K562 (cell line): ENCODE data around the gene SCNN1A. TPM values are rescaled to one million over a fixed set of nuclear protein-coding genes. Genes with fewer than 3 reads are reported as not detected.

Source experiments
- BCLAF1 ChIP-seq, 2 experiments: fragments of 450-650 bp in 1 of 2; IDR thresholded peaks; 2 replicates each; pipeline ENCODE4 v1.6.1; 2011 to 2017; ENCODE audit warnings: low read depth in 2 of 2, antibody characterized with exemption in 1 of 2, borderline replicate concordance in 1 of 2, low read length in 1 of 2, mild to moderate bottlenecking in 1 of 2, mixed read lengths in 1 of 2; ENCODE audit not compliant: control insufficient read depth in 1 of 2
- BDP1 ChIP-seq: IDR thresholded peaks from 3 replicates; pipeline ENCODE4 v1.6.1; 2011; ENCODE audit not compliant: insufficient read length, insufficient read depth
- CUX1 ChIP-seq: fragments of 200-800 bp; sonication (Bioruptor generic); IDR thresholded peaks from 2 replicates; pipeline ENCODE4 v1.6.1; 2016; ENCODE audit warnings: missing genetic modification characterization, missing compliant biosample characterization
- HNRNPK ChIP-seq: fragments of 200-400 bp; formaldehyde crosslinking; IDR thresholded peaks from one replicate; pipeline ENCODE4 v1.6.1; 2018; ENCODE audit warnings: mild to moderate bottlenecking, low read depth, low read length; ENCODE audit not compliant: poor library complexity, severe bottlenecking
- KLF1 ChIP-seq: fragments of 450-650 bp; IDR thresholded peaks from 2 replicates; pipeline ENCODE4 v1.6.1; 2016; ENCODE audit warnings: missing genetic modification characterization, missing compliant biosample characterization
- NCOR1 ChIP-seq: fragments of 450-650 bp; IDR thresholded peaks from 2 replicates; pipeline ENCODE4 v1.6.1; 2016; ENCODE audit warnings: mild to moderate bottlenecking, moderate library complexity
- NR3C1 ChIP-seq: sonication (generic); formaldehyde crosslinking; IDR thresholded peaks from 2 replicates; pipeline ENCODE4 v1.8.1; 2022; ENCODE audit warnings: missing genetic modification reagents
- NUFIP1 ChIP-seq: fragments of 450-650 bp; IDR thresholded peaks from 2 replicates; pipeline ENCODE4 v1.6.1; 2018; ENCODE audit not compliant: partially characterized antibody
- POLR2A ChIP-seq: fragments of 450-650 bp; conservative IDR thresholded peaks from 2 replicates; pipeline ENCODE4 v1.6.1; 2016
- STAG1 ChIP-seq: sonication (generic); formaldehyde crosslinking; IDR thresholded peaks from 2 replicates; pipeline ENCODE4 v1.5.0; 2020; ENCODE audit warnings: missing genetic modification reagents, borderline replicate concordance
- TCF7 ChIP-seq: sonication (generic); IDR thresholded peaks from 2 replicates; pipeline ENCODE4 v1.6.1; 2016; ENCODE audit warnings: antibody characterized with exemption, borderline replicate concordance
- ZBED1 ChIP-seq: IDR thresholded peaks from 2 replicates; pipeline ENCODE4 v1.6.1; 2014
- ZMIZ1 ChIP-seq, 2 experiments: fragments of 150-350 bp in 1 of 2; IDR thresholded peaks; 2 replicates each; pipeline ENCODE4 v1.6.1; 2012 to 2016; ENCODE audit warnings: low read depth in 2 of 2, low read length in 2 of 2, mild to moderate bottlenecking in 1 of 2, moderate library complexity in 1 of 2
- ZNF12 ChIP-seq: sonication (generic); formaldehyde crosslinking; IDR thresholded peaks from 2 replicates; pipeline ENCODE4 v1.4.0; 2020; ENCODE audit warnings: mild to moderate bottlenecking, missing genetic modification reagents
- ZNF696 ChIP-seq: fragments of 250-450 bp; sonication (Bioruptor Pico); conservative IDR thresholded peaks from 2 replicates; pipeline ENCODE4 v1.4.0; 2020; ENCODE audit warnings: mild to moderate bottlenecking, moderate library complexity
- ZSCAN32 ChIP-seq: fragments of 450-650 bp; formaldehyde crosslinking; IDR thresholded peaks from 2 replicates; pipeline ENCODE4 v1.4.0; 2020; ENCODE audit warnings: mild to moderate bottlenecking, moderate library complexity
- polyA plus RNA-seq, 8 experiments: library from polyadenylated mRNA; depleted of rRNA in 4 of 8; stranded (reverse) in 5 of 8; unstranded in 3 of 8; fragments of >200 nt; fragmentation: Nextera tagmentation in 2 of 8; fragmentation: Illumina TruSeq in 1 of 8; extraction: Ambion mirVana in 2 of 8; extraction: Trizol in 1 of 8; gene quantifications; 2 replicates each; pipeline versions ENCODE4 v1.2.1 to v1.2.3, GENCODE V29; 2011 to 2014; ENCODE audit warnings: inconsistent platforms in 1 of 8, missing spikeins in 1 of 8
- total RNA-seq, 7 experiments: library from RNA; depleted of rRNA in 6 of 7; stranded (reverse); fragments of >200 nt in 6 of 7; fragmentation: Illumina TruSeq in 2 of 7; extraction: Trizol in 2 of 7; gene quantifications; 2 replicates each; pipeline versions ENCODE4 v1.2.1 to v1.2.3, GENCODE V29; 2011 to 2021; ENCODE audit warnings: low replicate concordance in 1 of 7

Gene SCNN1A
- total and polyA plus RNA-seq, 9 of the 15 experiments (the other 6 are each of a cell fraction or from before 2014, with no cell fraction given), result 0.15 to 0.49 (median 0.32) TPM; not detected in 5

- TF ChIP-seq CUX1 (CRISPR knock-in tag) (no peak), TCF7 (no peak), STAG1 (CRISPR knock-in tag) (no peak), KLF1 (no peak), HNRNPK (no peak), NR3C1 (CRISPR knock-in tag) (no peak), NCOR1 (no peak), BDP1 (no peak), ZNF696 (CRISPR knock-in tag) (no peak), ZMIZ1 (IDR thresholded peaks at IDR 0.05; ENCODE audit: low read depth in 2 of 2, low read length in 2 of 2) (no peak), ZSCAN32 (CRISPR knock-in tag) (no peak), POLR2A (peak; percentile 62; the same call in 1 of the 2 replicates), ZNF12 (no peak), ZBED1 (no peak), BCLAF1 (IDR thresholded peaks at IDR 0.05; ENCODE audit: borderline replicate concordance in 1 of 2, control insufficient read depth in 1 of 2, low read depth in 2 of 2, low read length in 1 of 2) (0 out of 4 replicates have a peak, but pooled peaks of 1 of the 2 experiments have one; percentile 64), NUFIP1 (no peak)
These were observed 38.2 kb downstream of the SCNN1A start (continued) for GRCh38 chr12:6336889-6337853.
